GM19239 (cell line): Measurements from ENCODE around the gene C5orf15.

Experiments used
- DNase-seq: peaks from one replicate; pipeline ENCODE4 v3.0.0; 2011; ENCODE audit warnings: low spot score; ENCODE audit not compliant: insufficient read length
- FAIRE-seq: peaks from 2 replicates; lab custom pipeline; 2011; peaks lifted over from hg19 to GRCh38; lab: Jason Lieb, UNC

The C5orf15 gene

GRCh38 chr5:133907075-133907474 lies 61.4 kb downstream of the C5orf15 start:
- DNase-seq (no peak), FAIRE-seq (no peak)

DNA sequence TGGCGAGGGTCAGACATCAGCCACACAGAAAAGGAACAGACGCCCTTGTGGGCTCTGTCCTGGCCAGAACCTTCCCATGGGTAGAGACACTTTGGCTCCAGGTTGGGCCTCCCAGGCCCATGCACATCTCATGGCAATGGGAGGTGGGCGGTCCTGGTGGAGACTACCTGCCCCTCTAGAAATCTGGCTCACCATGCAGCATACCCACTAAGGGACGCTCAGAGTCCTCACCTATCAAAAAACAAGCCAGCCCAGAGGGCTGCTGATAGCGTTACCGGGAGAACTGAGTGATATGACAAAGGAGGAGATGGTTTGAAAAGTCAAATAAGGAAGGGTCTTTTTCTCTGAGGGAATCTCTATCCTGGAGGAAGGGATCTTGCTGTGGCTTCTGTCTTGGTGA lies 62.1 kb downstream of the C5orf15 start:
- DNase-seq (no peak), FAIRE-seq (no peak)
